GM19351 (cell line): ENCODE results near the gene EXOC3.
"Not testable (repeated sequence)": the region's sequence is repeated elsewhere in the genome, so short reads cannot be mapped to it uniquely, and the experiment has no call there.

ENCODE experiments used
- ATAC-seq: cut with Tn5 transposase; IDR thresholded peaks from one replicate; pipeline ENCODE4 v1.9.1; 2021; ENCODE audit warnings: mild to moderate bottlenecking, moderate library complexity; ENCODE audit not compliant: unreplicated experiment

The EXOC3 gene

GRCh38 chr5:484556-484955 lies 41.6 kb downstream of the EXOC3 start:
- no peak for ATAC-seq

GRCh38 chr5:485113-485945 lies 42.4 kb downstream of the EXOC3 start:
- no peak for ATAC-seq

- ATAC-seq = no peak
Observed at GRCh38 chr5:485946-486491, 43.0 kb downstream of the EXOC3 start.

- ATAC-seq = not testable (repeated sequence)
Observed at GRCh38 chr5:486597-486996, 43.6 kb downstream of the EXOC3 start.

- ATAC-seq = no peak
Observed at GRCh38 chr5:488241-488640, 45.3 kb downstream of the EXOC3 start.

GRCh38 chr5:488744-489688 lies 46.0 kb downstream of the EXOC3 start:
- no peak for ATAC-seq

- no peak for ATAC-seq
Observed at GRCh38 chr5:489689-490080, 46.7 kb downstream of the EXOC3 start.

- no peak for ATAC-seq
Observed at GRCh38 chr5:490116-491106, 47.4 kb downstream of the EXOC3 start.

- ATAC-seq = no peak
Observed at GRCh38 chr5:491119-491855, 48.3 kb downstream of the EXOC3 start.

- ATAC-seq = no peak
Observed at GRCh38 chr5:491856-492155, 48.8 kb downstream of the EXOC3 start.

GRCh38 chr5:492314-492893 lies 49.4 kb downstream of the EXOC3 start:
- no peak for ATAC-seq

GRCh38 chr5:493119-493701 lies 50.2 kb downstream of the EXOC3 start:
- no peak for ATAC-seq

GRCh38 chr5:493758-494157 lies 50.8 kb downstream of the EXOC3 start:
- no peak for ATAC-seq

- no peak for ATAC-seq
Observed at GRCh38 chr5:494667-495255, 51.8 kb downstream of the EXOC3 start.

- no peak for ATAC-seq
Observed at GRCh38 chr5:496028-496427, 53.1 kb downstream of the EXOC3 start.

GRCh38 chr5:497090-497700 lies 54.2 kb downstream of the EXOC3 start:
- no peak for ATAC-seq

- no peak for ATAC-seq
Observed at GRCh38 chr5:497871-498509, 55.0 kb downstream of the EXOC3 start.
